CD4-positive, alpha-beta memory T cell (primary cell): ENCODE results near the gene PRKAR1A. TPM values are rescaled to one million over a fixed set of nuclear protein-coding genes. Genes with fewer than 3 reads are reported as not detected.

ENCODE experiments used
- CTCF ChIA-PET: fragments of 350-600 bp; sonication (Branson Sonifier 250); formaldehyde crosslinking; loops from one replicate; lab custom pipeline; 2021; ENCODE audit warnings: inconsistent platforms; ENCODE audit not compliant: partially characterized antibody; lab: Charles Lee
- POLR2A ChIA-PET: fragments of 350-600 bp; sonication (Branson Sonifier 250); formaldehyde crosslinking; loops from one replicate; lab custom pipeline; 2021; ENCODE audit not compliant: partially characterized antibody; lab: Charles Lee
- DNase-seq, 5 donors: peaks; one replicate each; pipeline versions ENCODE4 v3.0.0 to v3.0.0-alpha.2; 2020 to 2022; ENCODE audit warnings: mixed read lengths in 1 of 5
- H3K27ac ChIP-seq: one replicate; pipeline ENCODE4 v1.7.0; 2013; ENCODE audit warnings: low read depth, low read length
- H3K27me3 ChIP-seq: 2 replicates; pipeline ENCODE4 v1.7.0; 2013; ENCODE audit warnings: mild to moderate bottlenecking, low read length, moderate library complexity; ENCODE audit not compliant: insufficient read depth
- H3K36me3 ChIP-seq: 2 replicates; pipeline ENCODE4 v1.7.0; 2013; ENCODE audit warnings: mild to moderate bottlenecking, low read length, moderate library complexity; ENCODE audit not compliant: insufficient read depth
- H3K4me1 ChIP-seq: 2 replicates; pipeline ENCODE4 v1.7.0; 2013; ENCODE audit warnings: mild to moderate bottlenecking, low read length, moderate library complexity; ENCODE audit not compliant: insufficient read depth
- H3K4me3 ChIP-seq, 2 donors: one replicate each; pipeline ENCODE4 v1.7.0; 2013; ENCODE audit warnings: low read length in 2 of 2, mild to moderate bottlenecking in 1 of 2
- H3K9me3 ChIP-seq, 2 donors: one replicate each; pipeline ENCODE4 v1.7.0; 2013; ENCODE audit warnings: low read length in 2 of 2, control low read depth in 1 of 2; ENCODE audit not compliant: control insufficient read depth in 1 of 2
- H3K27ac Mint-ChIP-seq, 7 donors: one replicate each; pipeline ENCODE4 v1.8.0; 2020 to 2021; ENCODE audit warnings: mixed read lengths in 7 of 7, mild to moderate bottlenecking in 6 of 7, inconsistent platforms in 3 of 7, moderate library complexity in 3 of 7
- H3K27me3 Mint-ChIP-seq, 2 donors: one replicate each; pipeline ENCODE4 v1.8.0; 2020 to 2021; ENCODE audit warnings: mixed read lengths in 2 of 2
- H3K36me3 Mint-ChIP-seq, 2 donors: one replicate each; pipeline ENCODE4 v1.8.0; 2020 to 2021; ENCODE audit warnings: mixed read lengths in 2 of 2, inconsistent platforms in 1 of 2, mild to moderate bottlenecking in 1 of 2
- H3K4me1 Mint-ChIP-seq, 4 donors: one replicate each; pipeline ENCODE4 v1.8.0; 2020 to 2021; ENCODE audit warnings: mixed read lengths in 4 of 4, mild to moderate bottlenecking in 1 of 4
- H3K4me3 Mint-ChIP-seq, 8 donors: one replicate each; pipeline ENCODE4 v1.8.0; 2020 to 2021; ENCODE audit warnings: mixed read lengths in 8 of 8, mild to moderate bottlenecking in 7 of 8, moderate library complexity in 6 of 8, inconsistent platforms in 3 of 8
- H3K9me3 Mint-ChIP-seq, 8 donors: one replicate each; pipeline ENCODE4 v1.8.0; 2020 to 2021; ENCODE audit warnings: mixed read lengths in 8 of 8, mild to moderate bottlenecking in 5 of 8, inconsistent platforms in 3 of 8, moderate library complexity in 1 of 8
- intact Hi-C: fragments of 100-400 bp; cut with micrococcal nuclease; formaldehyde crosslinking; loops from one replicate; pipeline ENCODE4 v1.15.1; 2023
- polyA plus RNA-seq, 2 donors: library from polyadenylated mRNA; unstranded; fragments of 300-500 nt; fragmentation: Illumina TruSeq; gene quantifications; one replicate each; pipeline ENCODE4 v1.2.3, GENCODE V29; 2021
- total RNA-seq, 2 experiments: library from RNA; stranded (reverse); gene quantifications; one replicate each; pipeline ENCODE4 v1.2.3, GENCODE V29; 2021

The PRKAR1A gene
- total and polyA plus RNA-seq, 4 experiments from 2014 or later, result 182 to 220 (median 188) TPM

DNA sequence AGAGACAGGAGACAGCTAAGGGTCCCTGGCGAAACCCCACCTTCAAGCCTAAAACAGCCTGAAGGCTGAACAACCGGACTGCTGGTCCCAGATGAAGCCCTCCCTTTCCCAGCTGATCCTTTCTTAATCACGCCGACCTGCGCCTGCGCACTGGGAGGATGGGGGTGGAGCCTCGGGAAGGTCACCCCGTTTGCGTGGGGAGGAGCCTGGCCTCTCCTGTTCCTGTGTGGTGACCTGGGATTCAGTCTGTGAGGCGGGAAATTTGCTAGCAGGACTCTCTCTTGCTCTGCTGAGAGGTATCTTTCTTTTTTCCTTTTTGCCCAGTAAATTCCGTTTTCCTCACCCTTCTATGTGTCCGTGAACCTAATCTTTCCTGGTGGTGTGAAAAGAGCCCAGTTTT, 79.4 kb downstream of the PRKAR1A start:
- Histone ChIP-seq H3K36me3 (no peaks in the 10 kb centered on the region), H3K4me3 (no peak overlapping the region), H3K27ac (no peak overlapping the region), H3K4me1 (peaks cover 6% of the 10 kb centered on the region), H3K27me3 (no peaks in the 10 kb centered on the region), H3K9me3 (no peaks in the 10 kb centered on the region)
- peaks cover 7 to 16% (median 8%) of the 10 kb centered on the region in 4 donors for H3K4me1 Mint-ChIP-seq
- POLR2A ChIA-PET, result no interaction called here
- CTCF ChIA-PET, result no interaction called here
- peaks cover 0 to 5% of the 10 kb centered on the region in 2 donors for H3K36me3 Mint-ChIP-seq
- DNase-seq, result no peak
- intact Hi-C loops, result no loop called here
- H3K4me3 Mint-ChIP-seq, result no peak overlapping the region
- no peak overlapping the region for H3K27ac Mint-ChIP-seq
- peaks cover 29 to 38% of the 10 kb centered on the region in 2 donors for H3K27me3 Mint-ChIP-seq
- peaks cover 0 to 12% (median 2%) of the 10 kb centered on the region in 8 donors for H3K9me3 Mint-ChIP-seq

DNA sequence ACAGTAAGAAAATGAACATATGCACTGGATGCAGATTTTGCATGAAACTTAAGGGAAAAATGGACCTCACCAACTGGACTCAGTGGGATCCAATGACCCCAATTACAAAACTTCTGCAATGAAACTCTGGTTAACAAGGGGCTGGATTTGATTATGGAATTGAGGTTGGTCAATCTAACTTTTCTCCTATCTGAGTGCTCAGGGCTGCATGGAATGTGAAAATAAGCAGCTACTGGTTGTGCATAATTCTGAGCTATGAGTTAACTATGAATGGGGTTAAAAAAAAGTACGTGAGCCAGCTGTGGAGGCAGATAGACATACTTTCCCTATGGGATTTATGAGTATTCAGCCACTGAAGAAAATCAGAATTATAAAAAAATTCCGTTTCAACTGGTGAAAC, 79.8 kb downstream of the PRKAR1A start:
- no peak for DNase-seq
- Mint-ChIP-seq H3K4me1 (peaks cover 7 to 16% (median 8%) of the 10 kb centered on the region in 4 donors), H3K36me3 (peaks cover 0 to 5% of the 10 kb centered on the region in 2 donors), H3K4me3 (no peak overlapping the region), H3K27me3 (peaks cover 33 to 41% of the 10 kb centered on the region in 2 donors), H3K27ac (no peak overlapping the region), H3K9me3 (peaks cover 0 to 12% (median 2%) of the 10 kb centered on the region in 8 donors)
- H3K36me3 ChIP-seq, result no peaks in the 10 kb centered on the region
- CTCF ChIA-PET, result no interaction called here
- H3K4me3 ChIP-seq, result no peak overlapping the region
- H3K9me3 ChIP-seq, result no peaks in the 10 kb centered on the region
- POLR2A ChIA-PET, result no interaction called here
- peaks cover 6% of the 10 kb centered on the region for H3K4me1 ChIP-seq
- H3K27ac ChIP-seq, result no peak overlapping the region
- intact Hi-C loops, result no loop called here
- no peaks in the 10 kb centered on the region for H3K27me3 ChIP-seq

DNA sequence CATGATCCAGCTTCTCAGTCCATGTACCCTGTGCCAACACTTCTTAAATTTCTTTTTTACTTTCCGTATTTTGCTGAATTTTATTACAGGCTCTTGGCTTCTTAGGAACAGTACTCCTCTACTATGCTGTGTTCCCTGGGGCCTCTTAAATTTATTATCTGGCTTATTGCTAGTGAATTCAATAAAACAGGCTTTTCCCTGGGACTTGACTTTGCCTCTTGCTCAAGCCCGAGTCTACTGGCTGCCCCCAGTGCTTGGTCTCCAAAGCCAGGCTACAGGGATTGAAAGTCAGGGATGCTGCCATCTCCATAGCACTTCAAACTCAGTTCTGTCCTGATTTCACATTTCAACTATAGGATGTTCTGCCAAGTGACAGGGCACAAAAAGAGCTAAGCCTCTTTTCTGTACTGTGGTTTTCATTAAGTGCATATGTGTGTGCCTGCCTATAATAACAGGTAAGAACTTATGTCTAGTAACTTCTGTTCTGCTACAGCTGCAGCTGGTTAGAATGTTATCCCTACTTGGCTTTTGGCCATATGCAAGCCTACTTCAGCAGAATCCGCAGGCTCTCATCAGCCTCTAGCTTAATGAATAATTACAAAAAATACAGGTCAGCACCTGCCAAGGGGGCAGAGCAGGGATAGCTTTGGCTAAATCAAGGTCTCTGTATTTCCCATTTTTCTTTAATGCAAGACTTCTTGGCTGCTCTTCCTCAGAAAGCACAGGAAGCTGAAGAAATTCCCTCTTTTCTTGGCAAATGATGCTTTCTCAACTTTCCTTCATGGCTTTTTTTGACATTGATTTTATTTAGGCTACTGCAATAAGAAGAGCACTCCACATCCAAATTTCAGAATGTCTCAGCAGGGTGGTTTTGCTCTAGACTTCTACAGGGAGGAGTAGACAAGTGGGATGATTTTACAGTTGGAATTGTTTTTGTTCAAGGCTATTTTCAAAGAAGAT, 80.7 kb downstream of the PRKAR1A start:
- H3K27ac Mint-ChIP-seq, result no peak overlapping the region
- H3K4me1 ChIP-seq, result peaks cover 6% of the 10 kb centered on the region
- peaks cover 0 to 5% of the 10 kb centered on the region in 2 donors for H3K36me3 Mint-ChIP-seq
- H3K27ac ChIP-seq, result no peak overlapping the region
- H3K4me1 Mint-ChIP-seq, result peaks cover 7 to 16% (median 8%) of the 10 kb centered on the region in 4 donors
- POLR2A ChIA-PET, result no interaction called here
- CTCF ChIA-PET, result no interaction called here
- intact Hi-C loops, result no loop called here
- no peaks in the 10 kb centered on the region for H3K36me3 ChIP-seq
- peaks cover 0 to 9% (median under 1%) of the 10 kb centered on the region in 8 donors for H3K9me3 Mint-ChIP-seq
- H3K27me3 ChIP-seq, result no peaks in the 10 kb centered on the region
- no peak for DNase-seq
- peaks cover 38 to 45% of the 10 kb centered on the region in 2 donors for H3K27me3 Mint-ChIP-seq
- H3K4me3 ChIP-seq, result no peak overlapping the region
- no peak overlapping the region for H3K4me3 Mint-ChIP-seq
- H3K9me3 ChIP-seq, result no peaks in the 10 kb centered on the region

GRCh38 chr17:68594552-68594951, 82.3 kb downstream of the PRKAR1A start:
- POLR2A ChIA-PET, result no interaction called here
- Histone ChIP-seq H3K4me1 (peaks cover 6% of the 10 kb centered on the region), H3K4me3 (no peak overlapping the region), H3K27me3 (peaks cover 3% of the 10 kb centered on the region), H3K36me3 (no peaks in the 10 kb centered on the region), H3K27ac (no peak overlapping the region), H3K9me3 (no peaks in the 10 kb centered on the region)
- no peak for DNase-seq
- intact Hi-C loops, result no loop called here
- Mint-ChIP-seq H3K27me3 (peaks cover 50 to 58% of the 10 kb centered on the region in 2 donors), H3K36me3 (no peaks in the 10 kb centered on the region), H3K4me1 (peaks cover 7 to 18% (median 10%) of the 10 kb centered on the region in 4 donors), H3K9me3 (no peaks in the 10 kb centered on the region), H3K27ac (no peak overlapping the region), H3K4me3 (no peak overlapping the region)
- CTCF ChIA-PET, result no interaction called here

DNA sequence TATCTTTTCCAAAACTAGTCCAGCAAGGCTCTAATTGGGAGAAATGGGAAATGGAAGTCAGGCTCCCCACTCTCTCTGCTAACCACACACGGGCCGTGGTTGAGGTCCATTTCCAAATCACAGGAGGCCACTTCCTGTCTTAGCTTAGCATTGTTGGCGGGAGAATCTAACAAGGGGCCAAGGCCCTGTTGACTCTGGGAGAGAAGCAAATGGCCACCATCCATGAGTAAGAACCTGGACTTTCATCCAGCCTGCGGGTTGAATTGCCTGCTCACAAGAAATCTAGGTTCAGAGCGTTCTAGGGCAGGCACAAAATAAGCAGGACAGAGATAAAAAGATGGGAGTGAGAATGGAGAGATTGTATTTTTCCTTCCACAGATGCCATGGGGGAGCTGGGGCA, 83.3 kb downstream of the PRKAR1A start:
- DNase-seq, result no peak
- CTCF ChIA-PET, result no interaction called here
- no peaks in the 10 kb centered on the region for H3K36me3 ChIP-seq
- peaks cover 3% of the 10 kb centered on the region for H3K27me3 ChIP-seq
- POLR2A ChIA-PET, result no interaction called here
- H3K27ac ChIP-seq, result no peak overlapping the region
- no peaks in the 10 kb centered on the region for H3K36me3 Mint-ChIP-seq
- H3K4me1 Mint-ChIP-seq, result peaks cover 8 to 21% (median 13%) of the 10 kb centered on the region in 4 donors
- no peaks in the 10 kb centered on the region for H3K9me3 ChIP-seq
- no peak overlapping the region for H3K27ac Mint-ChIP-seq
- peaks cover 13% of the 10 kb centered on the region for H3K4me1 ChIP-seq
- H3K4me3 Mint-ChIP-seq, result no peak overlapping the region
- peaks cover 54 to 60% of the 10 kb centered on the region in 2 donors for H3K27me3 Mint-ChIP-seq
- H3K9me3 Mint-ChIP-seq, result no peaks in the 10 kb centered on the region
- H3K4me3 ChIP-seq, result no peak overlapping the region
- intact Hi-C loops, result no loop called here

DNA sequence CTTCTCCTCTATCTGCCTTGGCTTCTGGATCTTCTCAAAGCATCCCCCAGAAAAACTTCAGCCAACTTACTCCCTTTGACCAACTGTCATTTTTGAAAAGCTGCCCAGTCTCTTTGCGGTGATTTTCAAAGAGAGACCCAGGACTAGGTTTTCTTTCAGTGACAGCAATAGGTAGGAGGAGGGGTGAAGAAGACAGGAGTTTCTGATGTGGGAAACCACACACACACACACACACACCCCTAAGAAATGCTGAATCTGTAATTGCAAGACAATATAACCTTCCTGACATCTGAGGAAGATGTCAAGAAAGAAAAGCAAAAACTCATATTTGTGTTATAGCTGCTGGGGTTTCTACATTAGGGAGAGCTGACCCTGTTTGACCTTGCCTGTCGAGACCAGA, 83.8 kb downstream of the PRKAR1A start:
- Mint-ChIP-seq H3K9me3 (no peaks in the 10 kb centered on the region), H3K27ac (no peak overlapping the region), H3K4me1 (peaks cover 8 to 21% (median 13%) of the 10 kb centered on the region in 4 donors), H3K36me3 (no peaks in the 10 kb centered on the region), H3K4me3 (no peak overlapping the region), H3K27me3 (peaks cover 52 to 60% of the 10 kb centered on the region in 2 donors)
- intact Hi-C loops, result no loop called here
- ChIA-PET CTCF (no interaction called here), POLR2A (no interaction called here)
- no peaks in the 10 kb centered on the region for H3K9me3 ChIP-seq
- no peak overlapping the region for H3K4me3 ChIP-seq
- no peak overlapping the region for H3K27ac ChIP-seq
- H3K27me3 ChIP-seq, result peaks cover 3% of the 10 kb centered on the region
- peaks cover 13% of the 10 kb centered on the region for H3K4me1 ChIP-seq
- H3K36me3 ChIP-seq, result no peaks in the 10 kb centered on the region
- peak in 2 of 5 donors; percentile 15 to 27 for DNase-seq

DNA sequence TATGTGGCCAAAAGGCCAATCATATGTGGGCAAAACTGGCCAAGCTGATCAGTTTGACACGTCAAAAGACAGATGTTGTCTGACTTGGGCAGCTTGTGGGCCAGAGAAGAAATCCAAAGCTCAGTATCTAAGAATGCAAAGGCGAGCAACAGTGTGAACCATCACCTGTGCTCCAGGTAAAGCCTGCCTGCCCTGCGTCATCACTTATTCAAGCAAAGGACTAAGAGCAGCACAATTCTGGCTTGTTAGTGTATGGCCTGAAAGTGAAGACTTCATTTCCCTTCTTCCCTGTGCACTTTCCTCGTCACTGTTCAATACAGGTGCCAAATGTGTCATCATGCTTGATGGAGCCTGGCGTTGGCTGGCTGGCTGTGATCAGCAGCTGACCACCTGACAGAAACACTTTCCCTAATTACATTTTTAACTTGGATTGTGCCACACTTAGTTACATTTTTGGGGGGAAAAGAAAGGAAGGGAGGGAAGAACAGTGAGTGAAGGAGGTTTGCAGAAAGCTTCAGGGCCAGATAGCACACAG, 84.2 kb downstream of the PRKAR1A start:
- DNase-seq, result no peak
- H3K9me3 ChIP-seq, result no peaks in the 10 kb centered on the region
- intact Hi-C loops, result no loop called here
- CTCF ChIA-PET, result no interaction called here
- peaks cover 53 to 61% of the 10 kb centered on the region in 2 donors for H3K27me3 Mint-ChIP-seq
- no peak overlapping the region for H3K27ac ChIP-seq
- peaks cover 13% of the 10 kb centered on the region for H3K4me1 ChIP-seq
- peaks cover 4% of the 10 kb centered on the region for H3K27me3 ChIP-seq
- H3K27ac Mint-ChIP-seq, result no peak overlapping the region
- H3K4me3 Mint-ChIP-seq, result no peak overlapping the region
- H3K36me3 Mint-ChIP-seq, result no peaks in the 10 kb centered on the region
- POLR2A ChIA-PET, result no interaction called here
- H3K9me3 Mint-ChIP-seq, result no peaks in the 10 kb centered on the region
- H3K4me1 Mint-ChIP-seq, result peaks cover 8 to 21% (median 14%) of the 10 kb centered on the region in 4 donors
- H3K36me3 ChIP-seq, result no peaks in the 10 kb centered on the region
- H3K4me3 ChIP-seq, result no peak overlapping the region
